GM12865 (cell line): ENCODE measurements around the gene MRPL1.

Experiments used
- DNase-seq: peaks from one replicate; pipeline ENCODE4 v3.0.0; 2010; ENCODE audit warnings: low read depth
- H3K4me3 ChIP-seq: 2 replicates; pipeline ENCODE4 v1.5.1; 2011; ENCODE audit warnings: mild to moderate bottlenecking, low read depth, low read length, control low read depth
- TF ChIP-seq, protein P1 (sequence below): IDR thresholded peaks from 2 replicates; pipeline ENCODE4 v1.5.1; 2011; ENCODE audit warnings: low read length, control low read depth, low read depth, inconsistent platforms; ENCODE audit not compliant: insufficient read depth; ENCODE audit errors: missing control alignments

The MRPL1 gene

GRCh38 chr4:77865259-77865658 is 2.6 kb downstream of the MRPL1 start:
- H3K4me3 ChIP-seq, result no peak overlapping the region
- TF ChIP-seq, protein P1, sequence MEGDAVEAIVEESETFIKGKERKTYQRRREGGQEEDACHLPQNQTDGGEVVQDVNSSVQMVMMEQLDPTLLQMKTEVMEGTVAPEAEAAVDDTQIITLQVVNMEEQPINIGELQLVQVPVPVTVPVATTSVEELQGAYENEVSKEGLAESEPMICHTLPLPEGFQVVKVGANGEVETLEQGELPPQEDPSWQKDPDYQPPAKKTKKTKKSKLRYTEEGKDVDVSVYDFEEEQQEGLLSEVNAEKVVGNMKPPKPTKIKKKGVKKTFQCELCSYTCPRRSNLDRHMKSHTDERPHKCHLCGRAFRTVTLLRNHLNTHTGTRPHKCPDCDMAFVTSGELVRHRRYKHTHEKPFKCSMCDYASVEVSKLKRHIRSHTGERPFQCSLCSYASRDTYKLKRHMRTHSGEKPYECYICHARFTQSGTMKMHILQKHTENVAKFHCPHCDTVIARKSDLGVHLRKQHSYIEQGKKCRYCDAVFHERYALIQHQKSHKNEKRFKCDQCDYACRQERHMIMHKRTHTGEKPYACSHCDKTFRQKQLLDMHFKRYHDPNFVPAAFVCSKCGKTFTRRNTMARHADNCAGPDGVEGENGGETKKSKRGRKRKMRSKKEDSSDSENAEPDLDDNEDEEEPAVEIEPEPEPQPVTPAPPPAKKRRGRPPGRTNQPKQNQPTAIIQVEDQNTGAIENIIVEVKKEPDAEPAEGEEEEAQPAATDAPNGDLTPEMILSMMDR, result no peak
- no peak for DNase-seq

DNA sequence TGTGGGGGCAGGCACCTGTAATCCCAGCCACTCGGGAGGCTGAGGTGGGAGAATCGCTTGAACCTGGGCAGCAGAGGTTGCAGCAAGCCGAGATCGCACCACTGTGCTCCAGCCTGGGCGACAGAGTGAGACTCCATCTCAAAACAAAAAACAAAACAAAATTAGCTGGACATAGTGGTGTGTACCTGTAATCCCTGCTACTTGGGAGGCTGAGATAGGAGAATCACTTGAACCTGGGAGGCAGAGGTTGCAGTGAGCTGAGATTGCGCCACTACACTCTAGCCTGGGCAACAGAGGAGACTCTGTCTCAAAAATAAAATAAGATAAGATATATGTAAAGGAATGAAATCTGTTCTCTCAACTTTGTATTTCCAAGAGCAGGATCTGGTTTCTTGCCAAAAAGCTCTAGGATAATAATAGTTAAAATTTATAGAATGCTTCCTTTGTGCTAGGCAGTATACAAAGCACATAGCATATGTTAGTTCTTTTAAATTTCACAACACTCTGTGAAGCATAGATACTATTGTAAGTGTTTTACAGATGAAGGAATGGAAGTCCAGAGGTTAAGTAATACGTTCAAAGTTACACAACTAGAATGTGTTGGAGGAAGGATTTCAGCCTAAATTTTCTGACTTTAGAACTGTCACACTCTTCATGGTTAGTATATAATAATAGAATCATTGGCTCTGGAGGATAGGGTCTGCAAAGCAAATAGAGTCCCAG is 10.3 kb downstream of the MRPL1 start:
- H3K4me3 ChIP-seq, result no peak overlapping the region
- no peak for DNase-seq
- TF ChIP-seq, protein P1, result no peak

DNA sequence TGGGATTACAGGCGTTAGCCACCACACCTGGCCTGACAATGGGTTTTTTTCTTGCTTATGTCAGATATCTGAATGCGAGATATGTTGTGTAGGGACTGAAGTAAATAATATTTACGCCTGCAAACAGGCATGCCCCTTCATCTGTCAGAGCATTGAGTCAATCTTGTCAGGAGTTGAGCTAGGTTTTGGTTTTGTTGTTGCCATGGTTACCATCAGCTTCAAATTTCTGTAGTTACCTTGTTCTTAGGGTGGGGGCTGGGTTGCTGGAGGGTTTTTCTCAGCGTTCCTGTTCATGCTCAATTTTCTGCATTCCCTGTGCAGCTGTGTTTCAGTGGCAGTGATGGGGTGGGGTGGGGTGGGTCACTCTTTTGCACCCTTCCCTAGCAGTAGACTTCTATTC is 14.5 kb downstream of the MRPL1 start:
- TF ChIP-seq, protein P1, result no peak
- H3K4me3 ChIP-seq, result no peak overlapping the region
- DNase-seq, result no peak

DNA sequence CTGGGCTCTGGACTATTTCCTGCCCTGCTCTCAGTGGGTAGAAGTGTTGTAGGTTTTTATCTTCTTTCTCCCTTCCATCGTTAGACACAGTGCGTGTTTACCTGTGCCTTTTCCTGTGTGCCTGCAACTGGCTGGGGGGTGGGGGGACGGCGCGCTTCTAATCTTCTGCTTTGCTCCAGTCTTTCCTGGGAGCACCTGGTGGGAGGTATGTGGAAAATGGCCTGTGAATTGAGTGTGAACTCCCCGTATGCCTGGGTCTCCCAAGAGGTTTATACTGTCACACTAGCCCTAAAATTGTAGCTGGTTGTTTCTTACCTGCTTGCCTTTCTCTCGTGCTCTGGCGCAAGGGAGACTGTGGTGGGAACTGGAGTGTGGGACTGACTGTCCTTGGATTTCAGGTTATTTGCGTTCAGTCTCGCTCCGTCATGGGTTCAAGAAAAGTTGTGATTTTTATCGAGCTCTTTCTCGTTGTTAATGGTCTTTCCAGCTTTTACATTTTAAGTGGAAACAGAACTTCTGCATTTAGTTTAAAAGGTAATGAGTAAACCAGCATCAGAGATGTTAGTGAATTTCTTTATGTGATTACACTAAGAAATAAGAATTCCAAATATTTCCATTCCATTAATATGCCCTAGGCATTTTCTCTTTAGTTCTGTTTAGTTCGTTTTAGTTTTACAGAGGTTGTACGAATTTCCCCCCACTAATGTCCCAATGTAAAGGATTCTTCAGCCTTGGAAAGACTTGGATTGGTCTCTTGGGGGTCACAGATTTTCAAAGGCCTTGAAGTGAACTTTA is 15.3 kb downstream of the MRPL1 start:
- no peak overlapping the region for H3K4me3 ChIP-seq
- no peak for DNase-seq
- TF ChIP-seq, protein P1, result no peak

- H3K4me3 ChIP-seq, result no peak overlapping the region
- TF ChIP-seq, protein P1, result no peak
- peak; percentile 9 for DNase-seq
Observed at GRCh38 chr4:77880784-77881183, 18.2 kb downstream of the MRPL1 start.

DNA sequence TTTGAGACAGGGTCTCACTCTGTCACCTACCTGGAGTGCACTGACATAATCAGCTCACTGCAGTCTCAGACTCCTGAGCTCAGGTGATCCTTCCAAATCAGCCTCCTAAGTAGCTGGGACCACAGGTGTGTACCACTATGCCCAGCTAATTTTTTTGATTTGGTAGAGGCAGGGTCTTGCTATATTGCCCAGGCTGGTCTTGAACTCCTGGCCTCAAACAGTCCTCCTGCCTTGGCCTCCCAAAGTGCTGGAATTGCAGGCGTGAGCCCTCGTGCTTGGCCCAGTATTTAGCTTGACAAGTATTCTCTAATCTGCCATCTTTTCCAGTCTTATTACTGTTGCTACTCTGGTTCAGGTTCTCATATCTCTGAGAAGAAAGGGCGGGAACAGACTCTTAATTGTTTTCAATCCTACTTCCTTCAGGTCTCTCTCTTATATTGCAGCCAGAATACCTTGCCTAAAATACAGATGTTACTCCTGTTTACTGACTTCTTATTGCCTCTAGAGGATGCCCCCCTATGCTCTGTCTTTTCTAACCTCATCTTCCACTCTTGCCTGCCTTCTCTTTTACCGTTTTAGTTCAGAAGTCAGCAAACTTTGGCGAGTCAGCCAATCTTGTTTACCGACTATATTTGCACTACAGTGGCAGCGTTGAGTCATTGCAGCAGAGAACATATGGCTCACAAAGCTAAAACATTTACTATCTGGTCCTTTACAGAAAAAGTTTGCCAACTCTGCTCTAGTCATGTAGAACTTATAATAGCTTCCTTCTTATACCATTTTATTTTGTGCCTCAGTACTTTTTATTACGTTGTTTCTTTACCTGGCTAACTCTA is 19.0 kb downstream of the MRPL1 start:
- H3K4me3 ChIP-seq, result no peak overlapping the region
- DNase-seq, result no peak

More for the DNA sequence above, 19.0 kb downstream of the MRPL1 start:
- TF ChIP-seq, protein P1, result no peak
